Progenitor cell of endocrine pancreas (in vitro differentiated cells): ENCODE measurements around the gene GNS. TPM values are rescaled to one million over a fixed set of nuclear protein-coding genes. Genes with fewer than 3 reads are reported as not detected.
"Not testable (repeated sequence)": the region's sequence is repeated elsewhere in the genome, so short reads cannot be mapped to it uniquely, and the experiment has no call there.

Source experiments
- DNase-seq: peaks from one replicate; pipeline ENCODE4 v3.0.0; 2021; ENCODE audit warnings: low spot score; ENCODE audit not compliant: unreplicated experiment
- H3K27ac Mint-ChIP-seq: 2 replicates; pipeline ENCODE4 v1.8.0; 2021; ENCODE audit warnings: mild to moderate bottlenecking, moderate library complexity, mixed read lengths
- H3K27me3 Mint-ChIP-seq: 2 replicates; pipeline ENCODE4 v1.8.0; 2021; ENCODE audit warnings: mixed read lengths
- H3K36me3 Mint-ChIP-seq: 2 replicates; pipeline ENCODE4 v1.8.0; 2022; ENCODE audit warnings: mixed read lengths; ENCODE audit not compliant: insufficient read depth
- H3K4me1 Mint-ChIP-seq: 2 replicates; pipeline ENCODE4 v1.8.0; 2021; ENCODE audit warnings: low read depth, mixed read lengths
- H3K4me3 Mint-ChIP-seq: 2 replicates; pipeline ENCODE4 v1.8.0; 2021; ENCODE audit warnings: low read depth, mild to moderate bottlenecking, moderate library complexity, mixed read lengths
- H3K9me3 Mint-ChIP-seq: 2 replicates; pipeline ENCODE4 v1.8.0; 2021; ENCODE audit warnings: low read depth, mixed read lengths
- CTCF ChIP-seq: fragments of 200-600 bp; sonication (generic); IDR thresholded peaks from one replicate; pipeline ENCODE4 v1.5.0; 2021; ENCODE audit warnings: antibody characterized with exemption, mild to moderate bottlenecking; ENCODE audit not compliant: unreplicated experiment
- long read RNA-seq: library from polyadenylated mRNA; unstranded; transcript quantifications from one replicate; pipeline ENCODE4 v2.0.0, GENCODE V29; 2020
- total RNA-seq: library from RNA; stranded (reverse); gene quantifications from 2 replicates; pipeline ENCODE4 v1.2.1, GENCODE V29; 2021

Gene GNS
- 71.5 and 78.8 TPM in 2 replicates for total RNA-seq
- long read RNA-seq, full-length matches to known transcripts, result 62 of 98 reads
- long read RNA-seq, partial matches to known transcripts, result 15 of 98 reads
- long read RNA-seq, other reads (novel, unspliced or antisense), result 21 of 98 reads

- Mint-ChIP-seq H3K4me3 (peak within 1 kb of the TSS; percentile 84), H3K4me1 (peaks cover 12% of the 10 kb centered on the region), H3K27ac (peak within 1 kb of the TSS; percentile 93), H3K9me3 (no peaks in the 10 kb centered on the region), H3K27me3 (no peaks in the 10 kb centered on the region), H3K36me3 (peaks cover 2% of the 10 kb centered on the region)
- no peak for TF ChIP-seq CTCF
- peak; percentile 97 for DNase-seq
Observed at GRCh38 chr12:64759035-64759894, at the start of gene GNS. TSS of gene GNS (minus strand) at chr12:64759406. CDS start at chr12:64759276, 130 bp downstream.

- Mint-ChIP-seq H3K27me3 (peaks cover 14% of the 10 kb centered on the region), H3K9me3 (no peaks in the 10 kb centered on the region), H3K27ac (no peak overlapping the region), H3K4me3 (no peak overlapping the region), H3K4me1 (peaks cover 6% of the 10 kb centered on the region), H3K36me3 (no peaks in the 10 kb centered on the region)
- TF ChIP-seq CTCF, result no peak
- no peak for DNase-seq
Observed at GRCh38 chr12:64808110-64808509, 48.9 kb upstream of the GNS start.

- no peak for TF ChIP-seq CTCF
- no peak for DNase-seq
- Mint-ChIP-seq H3K36me3 (no peaks in the 10 kb centered on the region), H3K27me3 (peaks cover 14% of the 10 kb centered on the region), H3K27ac (no peak overlapping the region), H3K9me3 (no peaks in the 10 kb centered on the region), H3K4me3 (no peak overlapping the region), H3K4me1 (peaks cover 6% of the 10 kb centered on the region)
Observed at GRCh38 chr12:64806593-64807460, 47.6 kb upstream of the GNS start.

GRCh38 chr12:64806173-64806572, 47.0 kb upstream of the GNS start:
- H3K4me3 Mint-ChIP-seq, result no peak overlapping the region
- peaks cover 14% of the 10 kb centered on the region for H3K27me3 Mint-ChIP-seq
- no peak for TF ChIP-seq CTCF
- DNase-seq, result no peak
- H3K4me1 Mint-ChIP-seq, result peaks cover 4% of the 10 kb centered on the region
- no peak overlapping the region for H3K27ac Mint-ChIP-seq
- H3K9me3 Mint-ChIP-seq, result no peaks in the 10 kb centered on the region
- H3K36me3 Mint-ChIP-seq, result no peaks in the 10 kb centered on the region

GRCh38 chr12:64802180-64802775, 43.1 kb upstream of the GNS start:
- TF ChIP-seq CTCF, result peak; percentile 91
- H3K9me3 Mint-ChIP-seq, H3K4me3 Mint-ChIP-seq, H3K4me1 Mint-ChIP-seq, H3K36me3 Mint-ChIP-seq, H3K27ac Mint-ChIP-seq: not testable (repeated sequence)
- peak; percentile 57 for DNase-seq
- H3K27me3 Mint-ChIP-seq, result peaks cover 10% of the 10 kb centered on the region
